H1 (cell line): ENCODE data around the gene PPP1R27. TPM values are rescaled to one million over a fixed set of nuclear protein-coding genes. Genes with fewer than 3 reads are reported as not detected.

ENCODE experiments used
- PHF8 ChIP-seq: fragments of 200-600 bp; sonication (generic); conservative IDR thresholded peaks from 2 replicates; pipeline ENCODE4 v1.7.1; 2012; ENCODE audit warnings: low read depth, mild to moderate bottlenecking, inconsistent platforms, low read length, moderate library complexity
- POU5F1 ChIP-seq: IDR thresholded peaks from 2 replicates; pipeline ENCODE4 v1.6.1; 2011; ENCODE audit warnings: low read depth, mild to moderate bottlenecking, low read length, moderate library complexity
- SIRT6 ChIP-seq: IDR thresholded peaks from one replicate; pipeline ENCODE4 v1.7.1; 2012; ENCODE audit warnings: low read length, inconsistent platforms
- polyA plus RNA-seq, 7 experiments: library from polyadenylated mRNA; depleted of rRNA in 3 of 7; stranded (reverse) in 5 of 7; unstranded in 2 of 7; fragments of >200 nt in 5 of 7; fragments of 200-250 nt in 2 of 7; gene quantifications; 1 replicate in 5 of 7; 2 replicates in 1 of 7; 4 replicates in 1 of 7; pipeline versions ENCODE4 v1.2.1 to v1.2.3, GENCODE V29; 2011 to 2013; ENCODE audit warnings: missing spikeins in 2 of 7, mixed read lengths in 2 of 7
- total RNA-seq: library from RNA; stranded (reverse); fragmentation: NEBNext Ultra II Directional; extraction: Animal tissue kit (Norgen Biotek cat#: 25700); gene quantifications from 2 replicates; pipeline ENCODE4 v1.2.1, GENCODE V29; 2021

Gene PPP1R27
- total and polyA plus RNA-seq, 2 of the 8 experiments (the other 6 are each of a cell fraction or from before 2014, with no cell fraction given), result 0.27 TPM; not detected in 1

GRCh38 chr17:81842378-81842724 is 7.5 kb upstream of the PPP1R27 start (continued):
- TF ChIP-seq PHF8, result no peak
- no peak for TF ChIP-seq POU5F1
- TF ChIP-seq SIRT6, result no peak
